Pancreas (tissue), 10 donors: ENCODE results near the gene GZMA. TPM values are rescaled to one million over a fixed set of nuclear protein-coding genes. Genes with fewer than 3 reads are reported as not detected.

Experiments
- ATAC-seq, 4 donors: fragments of 200-7000 bp; cut with Tn5 transposase; one replicate each; pipeline versions ENCODE4 v1.8.0 to v1.9.1; 2020; ENCODE audit warnings: mild to moderate bottlenecking in 4 of 4, moderate library complexity in 4 of 4
- DNase-seq, 6 donors: peaks; one replicate each; pipeline ENCODE4 v3.0.0-alpha.2; 2020
- FAIRE-seq: peaks from 2 replicates; lab custom pipeline; 2012; peaks lifted over from hg19 to GRCh38; lab: Jason Lieb, UNC
- H3K27ac ChIP-seq, 4 donors: fragments of 200-600 bp; sonication (generic); 1 replicate in 3 of 4; 2 replicates in 1 of 4; pipeline versions ENCODE4 v1.5.0 to v1.8.0; 2020
- H3K27me3 ChIP-seq, 4 donors: fragments of 200-600 bp; one replicate each; pipeline ENCODE4 v1.8.0; 2021
- H3K36me3 ChIP-seq, 3 donors: fragments of 200-600 bp; sonication (generic) in 1 of 3; one replicate each; pipeline versions ENCODE4 v1.5.0 to v1.8.0; 2020 to 2021
- H3K4me1 ChIP-seq, 3 donors: fragments of 200-600 bp; one replicate each; pipeline ENCODE4 v1.8.0; 2021
- H3K4me3 ChIP-seq, 4 donors: fragments of 200-600 bp; sonication (generic) in 2 of 4; one replicate each; pipeline versions ENCODE4 v1.5.0 to v1.8.0; 2020 to 2021
- H3K9me3 ChIP-seq, 4 donors: fragments of 200-600 bp; one replicate each; pipeline ENCODE4 v1.8.0; 2021
- WGBS, 2 donors: extraction: QIAGEN DNeasy Blood & Tissue Kit; methylation state at CpG; one replicate each; pipeline ENCODE4 v1.1.7; 2013; 5-methylcytosine and 5-hydroxymethylcytosine counted together
- intact Hi-C, 3 donors: fragments of 100-400 bp; cut with DNase I; formaldehyde crosslinking; loops; one replicate each; pipeline versions ENCODE4 v1.11.1 to v1.14.2; 2022
- polyA plus RNA-seq, 2 donors: library from polyadenylated mRNA; stranded (reverse); fragments of 200-250 nt; gene quantifications; one replicate each; pipeline ENCODE4 v1.2.3, GENCODE V29; 2013
- total RNA-seq, 6 donors: library from RNA; stranded (reverse); fragmentation: NEBNext Ultra II Directional in 4 of 6; extraction: Animal tissue kit (Norgen Biotek cat#: 25700) in 4 of 6; gene quantifications; one replicate each; pipeline versions ENCODE4 v1.2.1 to v1.2.4, GENCODE V29; 2021 to 2023
- TF ChIP-seq, protein P1 (sequence below), 4 donors: fragments of 200-600 bp; sonication (generic) in 3 of 4; IDR thresholded peaks; one replicate each; pipeline versions ENCODE4 v1.5.0 to v1.8.0; 2021; ENCODE audit warnings: antibody characterized with exemption in 4 of 4
- donor health status: healthy with polysubstance abuse.
- donor health status: DM: no; HTN: no; CAD: no; lungs with moderate emphysema.
- donor health status: DM: no; HTN: no; CAD: no.
- donor health status: control.
- donor health status: control.
- donor health status: Bipolar disorder and iron deficiency.
- donor health status: DM: yes; HTN: yes; CAD: no.
- donor health status: DM: no; HTN: no; CAD: no.
- donor health status: DM: no; HTN: no; CAD: no.
- donor health status: DM: yes; HTN: yes; CAD: no.

The GZMA gene
- total and polyA plus RNA-seq, 8 donors: 0.16 to 1.5 (median 0.84) TPM; not detected in 1

DNA sequence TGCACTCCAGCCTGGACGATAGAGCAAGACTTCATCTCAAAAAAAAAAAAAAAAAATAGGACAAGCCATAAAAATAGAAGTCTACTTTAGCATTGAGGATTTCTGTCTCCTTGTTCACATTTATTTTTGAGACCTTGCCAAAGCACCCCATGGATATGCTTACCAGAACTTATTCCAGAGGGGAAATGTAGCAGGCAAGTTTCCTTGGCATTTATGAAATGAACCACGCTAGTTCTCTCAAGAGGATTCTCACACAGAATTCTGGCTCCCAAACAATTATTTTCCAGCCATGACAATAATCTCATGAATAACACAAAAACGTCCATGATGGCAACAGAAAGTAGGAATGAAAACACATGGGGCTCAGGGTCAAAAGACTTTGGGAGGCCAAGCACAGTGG is 34.1 kb downstream of the GZMA start:
- ATAC-seq (no peak), DNase-seq (no peak), FAIRE-seq (no peak)
- TF ChIP-seq, protein P1, sequence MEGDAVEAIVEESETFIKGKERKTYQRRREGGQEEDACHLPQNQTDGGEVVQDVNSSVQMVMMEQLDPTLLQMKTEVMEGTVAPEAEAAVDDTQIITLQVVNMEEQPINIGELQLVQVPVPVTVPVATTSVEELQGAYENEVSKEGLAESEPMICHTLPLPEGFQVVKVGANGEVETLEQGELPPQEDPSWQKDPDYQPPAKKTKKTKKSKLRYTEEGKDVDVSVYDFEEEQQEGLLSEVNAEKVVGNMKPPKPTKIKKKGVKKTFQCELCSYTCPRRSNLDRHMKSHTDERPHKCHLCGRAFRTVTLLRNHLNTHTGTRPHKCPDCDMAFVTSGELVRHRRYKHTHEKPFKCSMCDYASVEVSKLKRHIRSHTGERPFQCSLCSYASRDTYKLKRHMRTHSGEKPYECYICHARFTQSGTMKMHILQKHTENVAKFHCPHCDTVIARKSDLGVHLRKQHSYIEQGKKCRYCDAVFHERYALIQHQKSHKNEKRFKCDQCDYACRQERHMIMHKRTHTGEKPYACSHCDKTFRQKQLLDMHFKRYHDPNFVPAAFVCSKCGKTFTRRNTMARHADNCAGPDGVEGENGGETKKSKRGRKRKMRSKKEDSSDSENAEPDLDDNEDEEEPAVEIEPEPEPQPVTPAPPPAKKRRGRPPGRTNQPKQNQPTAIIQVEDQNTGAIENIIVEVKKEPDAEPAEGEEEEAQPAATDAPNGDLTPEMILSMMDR (IDR thresholded peaks at IDR 0.05): no peak
- Histone ChIP-seq H3K36me3 (no peaks in the 10 kb centered on the region), H3K9me3 (no peaks in the 10 kb centered on the region), H3K4me3 (no peak overlapping the region), H3K27ac (no peak overlapping the region), H3K4me1 (peaks cover 0 to 3% (median 0%) of the 10 kb centered on the region in 3 donors), H3K27me3 (no peaks in the 10 kb centered on the region)
- 70 to 71% methylated on average over 3 of the region's 3 CpGs for WGBS, 2 donors
- intact Hi-C loops: no loop called here

DNA sequence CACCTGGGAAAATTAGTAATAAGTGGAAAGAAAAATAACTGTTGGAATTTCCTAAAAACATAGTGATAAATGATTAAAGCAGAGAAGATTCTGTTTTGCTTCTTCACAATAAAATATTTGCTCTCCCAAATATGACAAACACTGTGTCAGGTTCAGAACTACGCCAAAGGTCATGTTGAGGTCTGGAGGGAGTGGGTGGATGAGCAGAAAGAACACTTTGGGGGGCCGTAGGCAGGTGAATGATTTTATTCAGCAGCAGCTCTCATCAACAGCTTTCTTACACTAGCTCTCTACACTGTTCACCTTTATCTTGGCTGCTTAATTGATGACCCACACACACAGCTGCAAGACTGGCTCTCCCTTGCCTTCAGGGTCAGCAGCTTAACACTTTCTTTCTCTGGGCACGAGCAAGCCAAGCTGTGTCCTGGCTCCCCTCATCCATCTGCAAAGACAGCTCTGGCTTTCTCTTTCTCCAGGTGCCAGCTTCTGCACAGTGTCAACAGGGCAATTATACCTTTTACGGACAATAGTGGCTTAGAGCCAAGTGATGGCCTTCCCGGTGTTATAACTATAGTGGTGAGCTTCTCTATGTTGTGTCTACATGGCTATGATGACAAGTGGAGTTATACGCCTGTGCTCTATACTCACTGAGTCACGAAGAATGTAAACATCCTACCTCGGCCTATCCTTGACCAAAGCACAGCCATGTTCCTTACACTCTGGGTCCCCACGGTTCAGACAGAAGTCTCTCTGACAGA is 38.6 kb downstream of the GZMA start:
- no peaks in the 10 kb centered on the region for H3K36me3 ChIP-seq
- TF ChIP-seq, protein P1 (IDR thresholded peaks at IDR 0.05): no peak
- ATAC-seq (no peak), FAIRE-seq (no peak), DNase-seq (no peak)
- H3K27me3 ChIP-seq: no peaks in the 10 kb centered on the region
- H3K4me1 ChIP-seq: no peaks in the 10 kb centered on the region
- no peak overlapping the region for H3K27ac ChIP-seq
- H3K9me3 ChIP-seq: no peaks in the 10 kb centered on the region
- 63 to 68% methylated on average over 9 of the region's 9 CpGs for WGBS, 2 donors
- intact Hi-C loops: loop anchor here in 2 of 3 donors (10.0 kb wide), 2 partner anchors 196 to 206 kb away; no protein-coding TSS in a partner anchor
- no peak overlapping the region for H3K4me3 ChIP-seq

DNA sequence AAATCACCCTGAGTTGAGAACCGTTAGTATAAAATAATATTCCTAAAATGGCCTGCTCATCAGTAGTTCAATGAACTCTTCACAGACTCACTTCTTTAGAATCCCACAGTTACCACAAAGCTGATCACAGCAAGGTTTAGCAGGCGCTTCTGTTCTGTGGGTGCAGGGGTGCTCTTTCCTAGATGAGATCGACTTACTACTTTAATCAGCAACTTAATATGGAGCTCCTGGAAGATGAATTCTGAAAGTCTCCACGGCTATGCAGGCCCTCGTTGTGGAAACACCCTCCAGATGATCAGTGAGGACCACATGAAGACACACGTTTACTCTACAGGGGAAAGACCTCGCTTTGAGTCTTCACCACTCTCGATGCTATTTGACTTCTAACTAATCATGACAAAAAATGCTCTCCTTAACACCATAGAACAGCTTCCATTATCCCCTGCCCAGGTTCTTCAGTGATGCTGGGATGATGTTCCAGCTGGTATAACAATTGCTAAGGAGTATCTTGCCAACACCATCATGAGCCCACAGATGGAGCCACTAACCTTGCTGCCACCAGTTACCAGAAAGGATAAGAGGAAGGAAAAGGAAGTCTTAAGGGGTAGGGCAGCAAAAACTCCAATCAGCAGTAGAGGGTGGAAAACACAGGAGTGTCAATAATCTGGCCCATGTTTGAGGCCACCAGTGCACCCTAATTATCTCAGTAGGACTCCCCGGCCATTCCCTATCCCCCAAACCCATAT is 39.7 kb downstream of the GZMA start:
- Histone ChIP-seq H3K4me3 (no peak overlapping the region), H3K36me3 (no peaks in the 10 kb centered on the region), H3K9me3 (no peaks in the 10 kb centered on the region), H3K27ac (no peak overlapping the region), H3K4me1 (no peaks in the 10 kb centered on the region), H3K27me3 (no peaks in the 10 kb centered on the region)
- FAIRE-seq (no peak), ATAC-seq (no peak), DNase-seq (no peak)
- TF ChIP-seq, protein P1 (IDR thresholded peaks at IDR 0.05): no peak
- intact Hi-C loops: loop anchor here in 2 of 3 donors (10.0 kb wide), 2 partner anchors 197 to 207 kb away; no protein-coding TSS in a partner anchor
- WGBS, 2 donors: 73 to 82% methylated on average over 9 of the region's 9 CpGs

DNA sequence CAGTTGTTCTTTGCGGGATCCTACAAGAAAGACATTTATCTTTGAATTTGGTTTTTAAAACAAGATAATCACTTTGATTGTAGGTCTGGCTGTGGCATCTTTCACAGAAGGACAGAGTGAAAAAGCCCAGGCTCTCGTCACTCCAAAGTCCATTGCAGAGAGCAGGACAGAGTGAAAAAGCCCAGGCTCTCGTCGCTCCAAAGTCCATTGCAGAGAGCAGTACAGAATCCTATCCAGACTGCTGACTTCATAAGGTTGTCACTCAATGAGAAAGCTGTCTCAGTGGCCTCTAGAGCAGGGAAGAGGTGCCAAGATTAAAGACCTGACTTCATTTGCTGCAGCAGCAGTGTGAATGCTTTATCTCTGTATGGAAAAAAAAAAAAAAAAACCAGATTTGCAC is 41.2 kb downstream of the GZMA start:
- Histone ChIP-seq H3K36me3 (no peaks in the 10 kb centered on the region), H3K27ac (no peak overlapping the region), H3K4me3 (no peak overlapping the region), H3K4me1 (no peaks in the 10 kb centered on the region), H3K27me3 (no peaks in the 10 kb centered on the region), H3K9me3 (no peaks in the 10 kb centered on the region)
- TF ChIP-seq, protein P1 (IDR thresholded peaks at IDR 0.05): no peak
- DNase-seq (no peak), ATAC-seq (no peak), FAIRE-seq (no peak)
- intact Hi-C loops: loop anchor here in 2 of 3 donors (10.0 kb wide), 2 partner anchors 199 to 209 kb away; no protein-coding TSS in a partner anchor
- WGBS, 2 donors: 24 to 40% methylated on average over 4 of the region's 4 CpGs
